ENCODE measurements around the gene SPTSSB. TPM values are rescaled to one million over a fixed set of nuclear protein-coding genes. Genes with fewer than 3 reads are reported as not detected.

The SPTSSB gene
- total and polyA plus RNA-seq, 2 donors (not counting 1 experiment from before 2014, with no cell fraction given) = not detected

GRCh38 chr3:161320837-161321236, 50.5 kb downstream of the SPTSSB start:
- CTCF ChIA-PET = no interaction called here

GRCh38 chr3:161319867-161320266, 51.5 kb downstream of the SPTSSB start:
- intact Hi-C loops (cut with micrococcal nuclease) = no loop called here

More at GRCh38 chr3:161320837-161321236, 50.5 kb downstream of the SPTSSB start:
- no peak overlapping the region for H3K27ac ChIP-seq (ENCODE audit: low read length in 2 of 2)
- H2AFZ ChIP-seq (ENCODE audit: insufficient read depth, low read depth, low read length, poor library complexity, severe bottlenecking) = no peak overlapping the region
- no peak for TF ChIP-seq CTCF (IDR thresholded peaks at IDR 0.05)
- no peak for TF ChIP-seq EZH2 (IDR thresholded peaks at IDR 0.05; ENCODE audit: borderline replicate concordance, insufficient read depth, low read depth, low read length, poor library complexity, severe bottlenecking)
- no CpG with 5 or more reads among the region's 1 CpG for WGBS (ENCODE audit: insufficient coverage)
- H3K9ac ChIP-seq (ENCODE audit: low read length) = no peak overlapping the region
- H3K4me3 Mint-ChIP-seq = no peak overlapping the region
- POLR2A ChIA-PET = no interaction called here
- intact Hi-C loops (cut with micrococcal nuclease) = no loop called here
- H4K20me1 ChIP-seq (ENCODE audit: control insufficient read depth, insufficient read depth, low read length, poor library complexity, severe bottlenecking) = no peaks in the 10 kb centered on the region
- H3K27me3 ChIP-seq (replicated peaks in 1 of 4; ENCODE audit: control extremely low read depth in 1 of 4, control insufficient read depth in 3 of 4, insufficient read depth in 4 of 4, low read length in 3 of 4) = peaks cover 0 to 11% (median 0%) of the 10 kb centered on the region in 4 experiments
- peaks cover 9% of the 10 kb centered on the region for H3K9me3 Mint-ChIP-seq (ENCODE audit: insufficient read depth)
- no peak overlapping the region for H3K27ac Mint-ChIP-seq
- H3K79me2 ChIP-seq (ENCODE audit: control insufficient read depth, insufficient read depth, low read length) = no peaks in the 10 kb centered on the region
- no peaks in the 10 kb centered on the region for H3K4me1 Mint-ChIP-seq
- no peak overlapping the region for H3K4me3 ChIP-seq (ENCODE audit: control extremely low read depth in 1 of 5, extremely low read depth in 1 of 5, insufficient read depth in 1 of 5, low read depth in 2 of 5, low read length in 4 of 5)
- peaks cover 0 to 7% (median 5%) of the 10 kb centered on the region in 3 donors for H3K9me3 ChIP-seq (ENCODE audit: control extremely low read depth in 1 of 3, control insufficient read depth in 2 of 3, insufficient read depth in 1 of 3, low read length in 2 of 3)
- H3K4me2 ChIP-seq (replicated peaks; ENCODE audit: low read depth, low read length, poor library complexity, severe bottlenecking) = no peak overlapping the region
- H3K4me1 ChIP-seq (ENCODE audit: control insufficient read depth in 2 of 2, insufficient read depth in 2 of 2, low read length in 2 of 2) = no peaks in the 10 kb centered on the region
- peaks cover 18% of the 10 kb centered on the region for H3K27me3 Mint-ChIP-seq
- no peaks in the 10 kb centered on the region for H3K36me3 ChIP-seq (replicated peaks in 1 of 2; ENCODE audit: control extremely low read depth in 1 of 2, control insufficient read depth in 1 of 2, extremely low read depth in 1 of 2, insufficient read depth in 2 of 2, low read length in 1 of 2)
- DNase-seq = no peak
- ATAC-seq (ENCODE audit: low read depth) = no peak

More at GRCh38 chr3:161319867-161320266, 51.5 kb downstream of the SPTSSB start:
- H3K9me3 Mint-ChIP-seq (ENCODE audit: insufficient read depth) = peaks cover 9% of the 10 kb centered on the region
- no peak overlapping the region for H3K4me3 Mint-ChIP-seq
- no peak for TF ChIP-seq EZH2 (IDR thresholded peaks at IDR 0.05; ENCODE audit: borderline replicate concordance, insufficient read depth, low read depth, low read length, poor library complexity, severe bottlenecking)
- TF ChIP-seq CTCF (IDR thresholded peaks at IDR 0.05) = no peak
- POLR2A ChIA-PET = no interaction called here
- Histone ChIP-seq H4K20me1 (ENCODE audit: control insufficient read depth, insufficient read depth, low read length, poor library complexity, severe bottlenecking) (no peaks in the 10 kb centered on the region), H3K9ac (ENCODE audit: low read length) (no peak overlapping the region), H3K4me1 (ENCODE audit: control insufficient read depth in 2 of 2, insufficient read depth in 2 of 2, low read length in 2 of 2) (no peaks in the 10 kb centered on the region), H2AFZ (ENCODE audit: insufficient read depth, low read depth, low read length, poor library complexity, severe bottlenecking) (no peak overlapping the region), H3K4me3 (ENCODE audit: control extremely low read depth in 1 of 5, extremely low read depth in 1 of 5, insufficient read depth in 1 of 5, low read depth in 2 of 5, low read length in 4 of 5) (no peak overlapping the region), H3K4me2 (replicated peaks; ENCODE audit: low read depth, low read length, poor library complexity, severe bottlenecking) (no peak overlapping the region), H3K27me3 (replicated peaks in 1 of 4; ENCODE audit: control extremely low read depth in 1 of 4, control insufficient read depth in 3 of 4, insufficient read depth in 4 of 4, low read length in 3 of 4) (peaks cover 0 to 12% (median 0%) of the 10 kb centered on the region in 4 experiments), H3K79me2 (ENCODE audit: control insufficient read depth, insufficient read depth, low read length) (no peaks in the 10 kb centered on the region), H3K36me3 (replicated peaks in 1 of 2; ENCODE audit: control extremely low read depth in 1 of 2, control insufficient read depth in 1 of 2, extremely low read depth in 1 of 2, insufficient read depth in 2 of 2, low read length in 1 of 2) (no peaks in the 10 kb centered on the region), H3K9me3 (ENCODE audit: control extremely low read depth in 1 of 3, control insufficient read depth in 2 of 3, insufficient read depth in 1 of 3, low read length in 2 of 3) (peaks cover 0 to 7% (median 5%) of the 10 kb centered on the region in 3 donors), H3K27ac (ENCODE audit: low read length in 2 of 2) (no peak overlapping the region)
- DNase-seq = no peak
- H3K4me1 Mint-ChIP-seq = no peaks in the 10 kb centered on the region
- peaks cover 18% of the 10 kb centered on the region for H3K27me3 Mint-ChIP-seq
- CTCF ChIA-PET = no interaction called here
- WGBS (ENCODE audit: insufficient coverage) = 86% methylated on average over 2 of the region's 3 CpGs
- H3K27ac Mint-ChIP-seq = no peak overlapping the region
- no peak for ATAC-seq (ENCODE audit: low read depth)
